ENCODE measurements around the gene PSMD12. TPM values are rescaled to one million over a fixed set of nuclear protein-coding genes. Genes with fewer than 3 reads are reported as not detected.

PSMD12 gene
- total RNA-seq, 1 experiment from 2014 or later = 79.2 TPM

DNA sequence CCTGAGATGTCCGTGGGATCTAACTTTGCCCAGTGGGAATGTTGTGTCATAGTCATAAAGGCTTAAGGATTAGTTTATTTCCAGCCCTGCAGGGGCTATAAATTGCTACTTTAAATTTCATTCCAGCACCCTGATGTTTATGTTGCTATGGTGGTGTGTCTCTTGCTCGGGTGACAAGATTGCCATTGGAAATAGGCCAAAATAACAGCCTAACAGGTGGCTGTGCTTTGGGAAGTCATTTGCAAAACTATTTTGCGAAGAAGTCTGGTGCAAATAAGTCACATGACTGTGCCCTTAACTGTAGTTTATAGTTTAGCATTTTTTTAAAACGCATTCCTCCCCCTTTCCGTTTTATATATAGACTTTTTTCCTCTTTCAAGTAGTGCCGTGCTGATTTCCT is 33.8 kb upstream of the PSMD12 start:
- TF ChIP-seq CTCF (IDR thresholded peaks at IDR 0.05; ENCODE audit: unreplicated experiment) = no peak
- Mint-ChIP-seq H3K36me3 (ENCODE audit: insufficient read depth, unreplicated experiment) (no peaks in the 10 kb centered on the region), H3K4me1 (ENCODE audit: low read depth, unreplicated experiment) (no peaks in the 10 kb centered on the region), H3K4me3 (ENCODE audit: low read depth, unreplicated experiment) (no peak overlapping the region), H3K27ac (ENCODE audit: unreplicated experiment) (no peak overlapping the region), H3K9me3 (ENCODE audit: low read depth, unreplicated experiment) (no peaks in the 10 kb centered on the region), H3K27me3 (ENCODE audit: unreplicated experiment) (no peaks in the 10 kb centered on the region)
- intact Hi-C loops (cut with micrococcal nuclease; ENCODE audit: unreplicated experiment) = no loop called here
- DNase-seq = no peak
- BruUV-seq (replicated peaks) = no TSS peak
- CTCF ChIA-PET = no interaction called here

DNA sequence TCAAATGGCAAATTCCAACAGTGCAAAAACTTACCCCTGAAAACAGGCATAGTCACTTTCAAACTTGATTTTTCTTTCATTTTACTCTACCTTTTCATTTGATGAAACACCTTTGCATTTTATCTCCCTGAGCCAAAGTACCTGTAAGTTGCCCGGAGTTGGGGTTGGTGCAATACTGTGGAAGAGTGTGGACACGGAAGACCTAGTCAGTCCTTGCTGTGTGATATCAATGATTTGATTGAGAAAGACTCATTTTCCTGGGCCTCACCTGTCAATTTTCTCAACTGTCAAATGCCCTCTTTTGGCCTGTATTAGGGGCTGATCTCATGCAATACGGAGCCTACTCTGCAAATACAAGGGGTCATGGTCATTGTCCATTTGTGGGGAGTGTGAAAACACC is 33.3 kb upstream of the PSMD12 start:
- H3K4me3 Mint-ChIP-seq (ENCODE audit: low read depth, unreplicated experiment) = no peak overlapping the region
- DNase-seq = no peak

GRCh38 chr17:67393809-67394397 is 27.5 kb upstream of the PSMD12 start:
- BruUV-seq (replicated peaks) = no TSS peak
- Mint-ChIP-seq H3K27me3 (ENCODE audit: unreplicated experiment) (no peaks in the 10 kb centered on the region), H3K4me1 (ENCODE audit: low read depth, unreplicated experiment) (peaks cover 11% of the 10 kb centered on the region), H3K36me3 (ENCODE audit: insufficient read depth, unreplicated experiment) (no peaks in the 10 kb centered on the region), H3K27ac (ENCODE audit: unreplicated experiment) (no peak overlapping the region), H3K4me3 (ENCODE audit: low read depth, unreplicated experiment) (no peak overlapping the region), H3K9me3 (ENCODE audit: low read depth, unreplicated experiment) (no peaks in the 10 kb centered on the region)
- no peak for DNase-seq
- TF ChIP-seq CTCF (IDR thresholded peaks at IDR 0.05; ENCODE audit: unreplicated experiment) = no peak
- intact Hi-C loops (cut with micrococcal nuclease; ENCODE audit: unreplicated experiment) = no loop called here
- CTCF ChIA-PET = interaction anchor here (0.6 kb wide), 1 partner anchor 15 kb away, joined by 6 read pairs; no protein-coding TSS in a partner anchor

More for the DNA sequence above, 33.3 kb upstream of the PSMD12 start:
- intact Hi-C loops (cut with micrococcal nuclease; ENCODE audit: unreplicated experiment) = no loop called here
- Mint-ChIP-seq H3K36me3 (ENCODE audit: insufficient read depth, unreplicated experiment) (no peaks in the 10 kb centered on the region), H3K27ac (ENCODE audit: unreplicated experiment) (no peak overlapping the region), H3K9me3 (ENCODE audit: low read depth, unreplicated experiment) (no peaks in the 10 kb centered on the region), H3K27me3 (ENCODE audit: unreplicated experiment) (no peaks in the 10 kb centered on the region), H3K4me1 (ENCODE audit: low read depth, unreplicated experiment) (no peaks in the 10 kb centered on the region)
- CTCF ChIA-PET = no interaction called here
- no peak for TF ChIP-seq CTCF (IDR thresholded peaks at IDR 0.05; ENCODE audit: unreplicated experiment)
- no TSS peak for BruUV-seq (replicated peaks)

- CTCF ChIA-PET = no interaction called here
- intact Hi-C loops (cut with micrococcal nuclease; ENCODE audit: unreplicated experiment) = no loop called here
- no peak for DNase-seq
- TF ChIP-seq CTCF (IDR thresholded peaks at IDR 0.05; ENCODE audit: unreplicated experiment) = no peak
- H3K36me3 Mint-ChIP-seq (ENCODE audit: insufficient read depth, unreplicated experiment) = peaks cover 4% of the 10 kb centered on the region
- H3K27ac Mint-ChIP-seq (ENCODE audit: unreplicated experiment) = no peak overlapping the region
- no peaks in the 10 kb centered on the region for H3K9me3 Mint-ChIP-seq (ENCODE audit: low read depth, unreplicated experiment)
- no TSS peak for BruUV-seq (replicated peaks)
- H3K27me3 Mint-ChIP-seq (ENCODE audit: unreplicated experiment) = no peaks in the 10 kb centered on the region
- H3K4me3 Mint-ChIP-seq (ENCODE audit: low read depth, unreplicated experiment) = no peak overlapping the region
- H3K4me1 Mint-ChIP-seq (ENCODE audit: low read depth, unreplicated experiment) = peaks cover 20% of the 10 kb centered on the region
Measured at GRCh38 chr17:67392111-67392510, 25.7 kb upstream of the PSMD12 start.
